HG03066 (cell line): ENCODE measurements around the gene OTOS.

Experiments
- ATAC-seq: cut with Tn5 transposase; IDR thresholded peaks from one replicate; pipeline ENCODE4 v1.9.1; 2021; ENCODE audit warnings: low read depth; ENCODE audit not compliant: unreplicated experiment

OTOS gene

GRCh38 chr2:240168041-240168440 is 27.6 kb upstream of the OTOS start:
- ATAC-seq: no peak

GRCh38 chr2:240167588-240167880 is 27.1 kb upstream of the OTOS start:
- ATAC-seq: no peak

- no peak for ATAC-seq
These were observed 26.5 kb upstream of the OTOS start for GRCh38 chr2:240166761-240167587.

- no peak for ATAC-seq
These were observed 25.7 kb upstream of the OTOS start for GRCh38 chr2:240166191-240166590.

GRCh38 chr2:240165661-240166060 is 25.2 kb upstream of the OTOS start:
- no peak for ATAC-seq

- no peak for ATAC-seq
These were observed 24.6 kb upstream of the OTOS start for GRCh38 chr2:240165034-240165433.

- no peak for ATAC-seq
These were observed 24.1 kb upstream of the OTOS start for GRCh38 chr2:240164586-240164985.

- no peak for ATAC-seq
These were observed 23.6 kb upstream of the OTOS start for GRCh38 chr2:240163844-240164574.

GRCh38 chr2:240162939-240163714 is 22.7 kb upstream of the OTOS start:
- ATAC-seq: no peak

GRCh38 chr2:240162531-240162930 is 22.1 kb upstream of the OTOS start:
- no peak for ATAC-seq

GRCh38 chr2:240162032-240162431 is 21.6 kb upstream of the OTOS start:
- no peak for ATAC-seq

GRCh38 chr2:240161087-240161750 is 20.8 kb upstream of the OTOS start:
- no peak for ATAC-seq

GRCh38 chr2:240160291-240161086 is 20.0 kb upstream of the OTOS start:
- ATAC-seq: no peak

GRCh38 chr2:240159251-240159839 is 18.9 kb upstream of the OTOS start:
- ATAC-seq: no peak

- ATAC-seq: no peak
These were observed 16.7 kb upstream of the OTOS start for GRCh38 chr2:240157147-240157470.

- no peak for ATAC-seq
These were observed 16.1 kb upstream of the OTOS start for GRCh38 chr2:240156435-240157146.

GRCh38 chr2:240155745-240156390 is 15.4 kb upstream of the OTOS start:
- no peak for ATAC-seq

GRCh38 chr2:240155048-240155744 is 14.7 kb upstream of the OTOS start:
- ATAC-seq: no peak
